Esophagus mucosa (tissue), 1 donor: ENCODE measurements around the gene PRKAG2. TPM values are rescaled to one million over a fixed set of nuclear protein-coding genes. Genes with fewer than 3 reads are reported as not detected.
"Not testable (repeated sequence)": the region's sequence is repeated elsewhere in the genome, so short reads cannot be mapped to it uniquely, and the experiment has no call there.

Experiments used
- ATAC-seq: fragments of 200-7000 bp; cut with Tn5 transposase; one replicate; pipeline ENCODE4 v1.9.1; 2020
- total RNA-seq: library from RNA; stranded (reverse); gene quantifications from one replicate; pipeline ENCODE4 v1.2.4, GENCODE V29; 2023
- donor health status: DM: yes; HTN: yes; CAD: no.

PRKAG2 gene
- 9.5 TPM for total RNA-seq

DNA sequence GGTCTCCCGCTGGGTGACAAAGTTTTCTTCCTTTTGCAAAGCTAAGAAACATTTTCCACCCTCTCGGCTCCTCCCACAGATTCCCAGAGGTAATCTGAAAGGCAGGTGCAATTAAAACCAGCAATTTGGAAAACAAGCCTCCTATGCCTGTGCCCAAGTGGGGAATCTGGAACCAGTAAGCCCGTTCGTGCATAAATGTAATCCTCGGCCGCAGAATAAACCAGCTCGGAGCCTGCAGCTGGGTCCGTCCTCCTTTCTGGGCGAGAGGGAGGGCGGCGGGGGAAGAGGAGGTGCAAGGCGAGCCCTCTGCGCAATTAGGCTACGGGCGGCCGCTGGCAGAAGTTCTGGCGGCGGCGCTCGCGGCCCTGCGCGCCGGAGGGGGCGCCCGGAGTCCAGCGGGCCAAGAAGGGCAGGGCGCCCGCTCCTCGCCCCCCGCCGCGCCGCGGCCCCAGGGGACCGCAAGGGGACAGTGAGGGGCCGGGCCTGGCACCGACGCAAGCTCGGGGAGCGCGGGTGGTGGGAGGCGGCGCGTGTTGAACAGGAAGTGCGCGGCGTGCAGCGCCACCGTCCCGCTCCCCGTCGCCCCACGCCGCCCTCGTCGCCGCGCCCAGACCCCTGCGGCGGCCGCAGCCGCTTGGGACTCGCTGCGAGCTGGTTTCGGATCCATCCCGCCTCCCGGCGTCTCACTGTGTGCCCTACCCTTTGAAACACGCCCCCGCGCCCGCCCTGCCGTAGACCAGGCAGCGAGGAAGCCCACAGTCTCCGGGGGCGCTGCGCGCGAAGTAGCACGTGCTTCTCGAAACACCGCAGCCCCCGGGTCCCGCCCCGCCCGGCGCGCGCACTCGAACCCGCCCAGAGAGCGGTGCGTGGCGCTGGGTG, at the start of gene PRKAG2:
PRKAG2 (minus strand) TSS at position 217 of the 879 bp plus-strand sequence. CDS start 495 bp downstream, outside the sequence.
- ATAC-seq: peak; percentile 53

DNA sequence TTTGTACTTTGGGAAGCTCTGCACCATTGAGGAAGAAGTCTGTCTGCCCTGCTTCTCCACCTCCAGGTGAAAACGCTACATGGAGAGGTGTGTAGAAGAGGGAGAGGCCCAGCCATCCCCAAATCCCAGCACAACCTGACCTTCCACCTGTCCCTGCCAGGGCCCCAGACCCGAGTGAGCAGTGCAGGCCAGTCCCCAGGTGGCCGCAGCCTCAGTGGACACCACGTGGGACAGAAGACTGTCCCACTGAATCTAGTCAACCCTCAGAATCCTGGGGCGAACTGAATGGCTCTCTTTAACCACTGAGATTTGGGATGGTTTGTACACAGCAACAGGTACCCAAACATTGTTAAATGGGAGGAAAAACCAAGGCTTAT, 49.4 kb upstream of the PRKAG2 start:
- ATAC-seq: no peak

DNA sequence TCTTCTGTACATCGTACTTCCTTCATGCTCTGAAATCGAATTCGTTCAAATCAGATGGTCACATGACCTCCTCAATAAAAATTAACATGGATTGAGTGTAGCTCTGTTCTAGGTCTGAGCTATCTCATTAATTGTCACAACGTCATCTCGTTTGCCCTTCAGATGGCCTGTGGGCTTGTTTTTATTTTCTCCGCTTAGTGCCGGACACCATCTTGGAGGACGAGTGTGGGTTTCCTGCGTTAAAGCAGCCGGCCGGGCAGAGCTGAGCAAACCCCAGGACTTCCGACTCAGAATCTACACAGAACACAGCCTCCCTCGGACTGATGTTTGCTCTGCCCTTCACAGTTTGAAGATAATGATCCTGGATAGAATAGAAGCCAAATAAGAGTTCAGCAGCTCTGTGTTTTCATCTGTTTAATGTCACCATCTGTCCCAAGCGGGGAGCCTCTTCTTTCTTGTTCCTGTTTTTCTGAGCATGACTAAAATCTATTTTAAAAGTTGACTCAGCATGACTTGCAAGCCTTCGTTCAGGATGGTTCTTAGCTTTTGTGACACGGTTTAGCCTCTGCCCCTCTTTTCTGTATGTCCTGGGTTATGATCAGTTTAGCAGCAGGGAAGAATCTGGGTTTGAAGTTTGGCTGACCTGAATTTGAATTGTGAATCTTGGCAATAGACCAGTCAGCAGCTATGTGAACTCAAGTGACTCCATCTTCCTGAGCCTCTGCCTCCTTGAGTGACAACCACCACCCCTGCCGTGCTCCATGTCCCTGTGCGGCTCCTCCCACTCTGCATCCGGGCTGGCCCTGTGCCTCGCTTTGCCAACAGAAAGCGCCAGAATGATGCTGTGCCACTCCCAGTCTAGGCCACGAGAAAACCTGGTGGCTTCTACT, 48.8 kb upstream of the PRKAG2 start:
- no peak for ATAC-seq

DNA sequence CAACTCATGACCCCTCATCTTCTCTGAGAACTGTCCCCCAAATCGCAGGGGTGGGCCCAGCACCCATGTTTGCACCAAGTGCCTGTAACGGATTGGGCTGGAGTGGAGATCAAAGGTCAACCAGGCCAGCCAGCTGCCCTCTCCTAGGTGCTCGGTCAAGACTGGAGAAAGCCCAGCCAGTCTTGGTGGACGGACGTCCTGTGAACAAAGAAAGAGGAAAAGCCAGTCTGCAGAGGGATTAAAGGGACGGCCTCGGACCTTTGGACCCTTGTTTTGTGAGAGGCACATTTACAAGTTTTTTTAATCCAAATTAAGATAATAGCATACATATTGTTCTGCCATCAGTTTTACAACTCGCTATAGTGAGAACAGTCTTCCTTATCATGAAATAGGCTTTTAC, 47.6 kb upstream of the PRKAG2 start:
- no peak for ATAC-seq

DNA sequence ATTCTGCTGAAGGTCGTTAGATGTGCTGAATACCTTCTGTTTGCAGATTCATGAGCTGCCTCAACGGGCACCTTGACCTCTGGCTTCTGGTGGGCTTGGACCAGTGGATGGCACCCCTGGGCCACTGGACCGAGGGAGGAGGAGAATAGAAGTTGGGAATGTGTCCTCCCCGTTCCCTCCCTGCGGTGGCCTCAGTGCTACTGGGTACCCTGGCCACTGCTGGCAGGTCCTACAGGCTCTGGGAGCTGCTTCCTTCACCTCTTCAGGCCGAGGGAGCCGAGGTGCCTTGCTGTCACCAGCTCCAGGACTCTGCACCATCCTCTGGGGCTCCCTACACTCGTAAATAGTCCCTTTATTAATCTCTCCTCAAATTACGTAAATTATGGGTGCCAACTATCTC, 47.1 kb upstream of the PRKAG2 start:
- no peak for ATAC-seq

DNA sequence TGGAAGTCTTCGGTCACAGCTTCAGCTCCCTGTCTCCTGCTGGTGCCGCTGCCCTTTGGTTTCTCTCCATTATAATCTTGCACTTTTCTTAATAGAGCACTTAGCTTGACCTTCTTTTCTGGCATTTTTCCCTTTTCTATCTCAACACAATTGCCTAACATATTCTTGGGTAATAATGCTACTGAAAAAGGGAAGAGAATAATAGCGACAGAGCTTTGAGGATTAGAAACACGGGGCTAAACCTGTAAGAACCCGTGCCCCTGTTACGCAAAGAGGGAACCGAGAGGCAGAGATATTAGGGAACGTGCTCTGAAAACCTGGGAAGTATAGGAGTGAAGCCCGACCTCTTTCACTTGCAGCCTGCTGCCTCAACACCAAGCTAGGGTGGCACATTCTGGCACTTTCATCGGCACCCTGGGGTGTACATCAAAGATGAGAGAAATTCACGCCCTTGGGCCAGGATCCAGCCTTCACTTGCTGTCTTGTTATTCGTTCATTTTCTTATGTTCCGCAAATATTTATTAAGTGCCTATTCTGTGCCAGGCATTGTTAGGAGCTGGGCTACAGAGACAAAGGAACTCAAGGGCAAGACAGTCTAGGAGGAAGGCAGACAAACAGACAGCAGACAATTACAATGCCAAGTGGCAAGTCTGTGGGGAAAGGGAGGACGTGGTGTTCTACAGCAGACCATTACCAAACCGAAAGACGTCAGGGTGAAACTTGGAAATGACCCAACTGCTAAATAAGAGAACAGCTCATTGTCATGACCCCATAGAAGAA, 46.4 kb upstream of the PRKAG2 start:
- ATAC-seq: peak; percentile 88

DNA sequence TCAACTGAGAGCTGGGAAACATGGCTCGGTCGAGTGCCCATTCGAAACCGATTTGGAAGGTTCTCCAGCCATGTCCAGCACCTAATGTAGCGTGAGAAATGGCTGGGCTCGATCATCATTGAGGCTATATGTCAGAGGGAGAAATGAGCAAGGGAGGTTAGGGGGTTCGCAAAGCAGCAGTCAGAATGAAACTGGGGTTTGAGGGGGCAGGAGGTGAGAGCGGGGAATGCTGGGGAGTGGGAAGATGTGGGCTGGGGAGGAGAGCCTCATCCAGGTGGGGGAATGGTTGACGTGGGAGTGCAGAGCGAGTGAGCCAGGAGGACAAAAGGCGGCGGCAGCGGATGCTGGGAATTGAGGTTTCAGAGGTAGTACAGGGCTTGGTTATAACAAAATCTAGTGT, 44.5 kb upstream of the PRKAG2 start:
- ATAC-seq: no peak

DNA sequence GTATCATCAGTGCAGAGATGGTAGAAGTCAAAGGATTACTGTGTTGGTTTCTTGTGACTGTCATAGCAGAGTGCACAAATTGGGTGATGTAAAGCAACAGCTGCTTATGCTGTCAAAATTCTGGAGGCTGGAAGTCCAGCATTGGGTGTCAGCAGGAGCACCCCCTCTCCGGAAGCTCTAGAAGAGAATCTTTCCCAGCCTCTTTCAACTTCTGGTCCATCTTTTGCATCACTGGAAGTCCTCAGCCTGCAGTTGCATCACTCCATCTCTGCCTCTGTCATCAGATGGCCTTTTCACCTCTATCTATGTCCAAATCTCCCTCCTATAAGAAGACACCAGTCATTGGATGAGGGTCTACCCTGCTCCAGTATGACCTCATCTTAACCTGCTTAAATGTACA, 43.6 kb upstream of the PRKAG2 start:
- ATAC-seq: no peak

DNA sequence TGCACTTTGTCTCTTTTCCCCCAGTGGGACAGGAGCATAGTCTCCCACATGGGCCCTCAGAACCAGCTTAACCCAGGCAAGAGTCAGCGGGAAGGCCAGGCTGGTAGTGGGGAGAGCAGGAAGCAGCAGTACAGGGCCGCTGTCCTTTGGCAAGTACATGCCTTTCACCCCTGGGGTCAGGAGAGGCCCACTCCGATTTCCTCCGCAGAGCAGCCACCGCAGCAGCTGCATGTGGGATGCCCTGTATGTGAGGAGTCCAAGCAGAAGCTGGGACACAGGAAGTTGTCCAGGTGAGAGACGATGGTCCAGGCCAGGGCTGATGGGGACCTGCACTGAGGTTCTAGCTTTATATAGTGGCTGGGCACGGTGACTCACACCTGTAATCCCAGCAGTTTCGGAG, 42.7 kb upstream of the PRKAG2 start:
- ATAC-seq: no peak

DNA sequence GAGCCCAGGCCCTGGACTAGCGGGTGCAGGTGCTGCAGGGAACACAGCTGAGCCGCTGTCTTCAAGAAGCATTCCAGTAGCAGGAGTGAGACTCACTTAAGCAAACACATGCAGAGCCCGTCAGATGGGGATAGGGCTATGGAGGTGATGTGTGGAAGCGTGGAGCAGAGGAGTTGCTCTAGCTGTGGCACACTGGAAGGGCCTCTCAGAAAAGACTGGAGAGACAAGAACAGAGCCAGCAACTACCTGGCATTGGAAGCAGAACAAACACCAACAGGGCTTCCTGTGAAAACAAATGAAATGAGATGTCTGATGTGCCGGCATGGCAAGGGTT, 41.6 kb upstream of the PRKAG2 start:
- ATAC-seq: peak; percentile 10

DNA sequence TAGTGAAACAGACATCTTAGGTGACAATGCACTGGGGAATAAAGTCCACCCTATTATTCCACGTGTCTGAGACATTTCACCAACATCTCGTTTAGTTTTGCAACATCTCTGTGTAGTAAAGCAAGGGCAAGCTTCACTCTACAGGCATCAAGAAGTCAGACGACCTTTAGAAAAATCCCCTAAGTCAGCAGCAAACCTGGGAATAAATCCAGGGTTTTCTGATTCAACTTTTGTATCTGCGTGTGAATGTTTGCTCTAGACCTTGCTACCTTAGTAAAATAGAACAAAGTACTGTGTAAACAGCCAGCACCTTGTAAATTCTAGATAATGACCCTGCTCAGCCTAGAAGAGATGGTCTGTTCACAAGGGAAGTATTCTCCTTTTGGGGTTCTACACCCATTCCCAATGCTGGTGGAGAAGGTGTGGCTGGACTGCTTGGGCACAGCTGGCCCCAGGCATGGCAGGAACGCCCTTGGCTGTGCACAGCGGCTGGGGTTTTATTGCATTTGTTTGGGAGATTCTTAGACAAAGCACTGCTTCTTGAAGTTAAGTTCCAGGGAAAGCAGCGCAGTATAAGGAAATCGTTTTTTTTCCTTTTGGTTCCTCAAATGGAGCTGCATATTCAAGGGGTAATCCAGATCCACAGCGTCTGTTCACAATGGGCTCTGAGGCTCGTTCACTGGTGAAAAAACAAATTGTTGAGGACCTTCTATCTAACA, 41.0 kb upstream of the PRKAG2 start:
- ATAC-seq: peak; percentile 82

DNA sequence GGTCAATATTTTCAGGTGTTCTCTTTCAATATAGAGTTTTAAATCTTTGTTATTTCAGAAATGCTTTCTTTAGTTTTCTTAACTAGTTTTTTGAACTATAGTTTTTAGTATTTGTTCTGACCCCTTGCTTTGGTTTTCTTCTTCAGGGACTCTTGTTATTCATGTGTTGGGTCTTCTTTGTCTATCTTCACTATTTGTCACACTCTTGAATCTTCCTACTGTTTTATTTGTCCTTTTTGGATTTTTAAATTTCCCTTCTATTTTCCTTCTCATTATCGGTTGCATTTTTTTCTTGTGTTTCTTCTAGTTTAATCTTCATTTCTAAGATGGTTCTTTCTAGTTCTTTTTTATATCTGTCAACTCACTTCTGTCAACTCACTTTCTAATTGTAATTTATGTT, 37.1 kb upstream of the PRKAG2 start:
- ATAC-seq: no peak

DNA sequence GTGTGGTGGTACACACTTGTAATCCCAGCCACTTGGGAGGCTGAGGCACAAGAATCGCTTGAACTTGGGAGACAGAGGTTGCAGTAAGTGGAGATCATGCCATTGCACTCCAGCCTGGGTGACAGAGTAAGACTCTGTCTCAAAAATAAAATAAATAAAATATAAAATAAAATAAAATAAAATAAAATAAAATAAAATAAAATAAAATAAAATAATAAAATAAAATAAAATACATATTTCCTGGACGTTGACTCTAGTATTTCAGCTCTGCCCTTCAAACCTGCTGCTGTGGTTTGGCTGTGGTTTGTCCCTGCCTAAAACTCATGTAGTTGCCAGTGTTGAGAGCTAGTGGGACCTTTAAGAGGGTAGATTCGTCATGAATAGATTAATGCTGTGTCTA, 33.7 kb upstream of the PRKAG2 start:
- ATAC-seq: peak; percentile 56

DNA sequence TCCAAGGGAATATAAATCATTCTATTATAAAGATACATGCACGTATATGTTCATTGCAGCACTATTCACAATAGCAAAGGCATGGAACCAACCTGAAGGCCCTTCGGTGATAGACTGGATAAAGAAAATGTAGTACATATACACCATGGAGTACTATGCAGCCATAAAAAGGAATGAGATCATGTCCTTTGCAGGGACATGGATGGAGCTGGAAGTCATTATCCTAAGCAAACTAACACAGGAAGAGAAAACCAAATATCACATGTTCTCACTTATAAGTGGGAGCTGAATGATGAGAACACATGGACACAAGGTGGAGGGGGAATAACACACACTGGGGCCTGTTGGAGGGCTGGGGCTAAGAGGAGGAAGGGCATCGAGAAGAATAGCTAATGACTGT, 30.2 kb upstream of the PRKAG2 start:
- not testable (repeated sequence) for ATAC-seq

DNA sequence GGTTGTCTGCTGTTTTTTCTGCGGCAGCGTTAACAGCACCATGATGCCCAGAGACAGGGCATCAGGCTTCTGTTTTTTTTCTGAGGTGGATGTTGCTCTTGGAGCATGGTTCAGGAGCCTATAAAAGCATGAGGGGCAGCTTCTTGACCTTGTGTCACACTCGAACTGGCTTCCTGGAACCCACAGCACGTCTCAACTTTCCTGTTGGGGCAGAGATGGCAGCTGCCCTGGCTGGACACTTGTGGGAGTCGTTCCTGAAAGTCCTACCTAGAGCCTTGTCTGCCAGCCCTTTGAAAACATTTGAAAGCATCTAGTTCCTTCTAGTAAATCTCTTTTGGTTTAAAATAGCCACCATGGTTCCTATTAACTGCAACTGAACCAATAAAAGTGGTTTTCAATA, 28.9 kb upstream of the PRKAG2 start:
- no peak for ATAC-seq

DNA sequence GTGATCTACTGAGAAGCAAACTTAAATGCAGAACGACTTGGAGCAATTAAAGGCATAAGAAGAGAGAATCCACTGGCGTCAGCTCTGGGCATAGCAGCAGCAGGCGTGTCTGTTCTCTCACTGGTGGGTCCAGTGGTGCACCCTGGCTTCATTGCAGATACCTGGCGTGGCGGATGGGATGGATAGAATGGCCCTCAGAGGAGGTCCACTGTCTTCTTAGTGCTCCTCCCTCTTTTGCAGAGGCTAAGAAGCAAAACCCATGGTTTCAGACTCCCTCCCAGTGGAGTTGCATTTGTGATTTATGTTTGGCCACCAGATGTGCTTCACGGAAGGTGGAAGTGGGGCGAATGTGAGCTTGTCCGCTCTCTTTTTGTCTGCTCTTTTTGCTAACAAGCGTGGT, 28.4 kb upstream of the PRKAG2 start:
- no peak for ATAC-seq

DNA sequence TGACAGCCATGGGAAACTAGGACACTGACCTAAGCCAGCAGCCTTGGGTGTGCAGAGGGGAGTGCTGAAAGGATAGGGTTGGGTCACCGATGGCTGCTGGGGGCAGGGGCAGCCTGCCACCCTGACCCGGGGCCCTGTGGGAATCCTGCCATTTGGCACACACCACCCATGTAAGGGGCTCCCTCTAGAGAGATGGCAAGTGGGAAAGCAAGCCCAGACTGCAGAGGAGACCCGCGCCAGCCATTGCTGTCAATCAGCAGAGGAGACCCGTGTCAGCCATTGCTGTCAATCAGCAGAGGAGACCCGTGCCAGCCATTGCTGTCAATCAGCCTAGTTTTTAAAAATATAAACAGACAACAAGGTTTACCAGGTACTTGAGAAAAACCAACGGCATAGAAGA, 27.4 kb upstream of the PRKAG2 start:
- ATAC-seq: no peak

DNA sequence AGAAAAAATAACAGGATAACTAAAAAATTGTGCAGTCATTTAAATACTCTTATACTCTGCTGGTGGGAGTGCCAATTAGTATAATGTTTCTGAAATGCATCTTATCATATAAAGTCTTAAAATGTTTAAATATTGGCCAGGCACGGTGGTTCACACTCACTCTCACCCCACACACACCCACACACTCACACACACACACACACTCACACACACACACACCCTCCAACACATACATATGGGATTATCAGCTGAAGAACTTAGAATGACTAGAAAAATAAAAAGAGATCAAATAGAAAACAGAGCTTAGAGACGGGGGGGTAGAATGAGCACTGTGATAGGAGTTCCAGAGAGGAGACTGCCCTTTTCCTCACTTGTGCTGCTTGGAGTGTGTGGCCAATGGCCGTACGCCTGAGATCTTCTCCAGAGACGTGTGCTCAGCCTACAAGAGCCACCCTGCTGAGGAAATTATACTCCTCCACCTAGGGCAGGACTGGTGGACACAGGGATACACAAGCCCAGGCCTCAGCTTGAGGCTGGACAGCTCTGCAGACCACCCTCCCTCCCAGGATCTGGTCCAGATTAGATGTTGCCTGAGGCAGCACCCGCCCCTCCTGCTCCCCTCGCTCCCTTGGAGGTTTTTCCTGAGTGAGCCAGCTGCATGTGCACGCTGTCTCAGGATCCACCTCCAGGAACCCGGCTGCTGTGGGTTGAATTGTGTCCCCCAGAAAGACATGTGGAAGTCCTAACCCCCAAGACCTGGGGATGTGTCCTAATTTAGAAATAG, 26.5 kb upstream of the PRKAG2 start:
- ATAC-seq: no peak

DNA sequence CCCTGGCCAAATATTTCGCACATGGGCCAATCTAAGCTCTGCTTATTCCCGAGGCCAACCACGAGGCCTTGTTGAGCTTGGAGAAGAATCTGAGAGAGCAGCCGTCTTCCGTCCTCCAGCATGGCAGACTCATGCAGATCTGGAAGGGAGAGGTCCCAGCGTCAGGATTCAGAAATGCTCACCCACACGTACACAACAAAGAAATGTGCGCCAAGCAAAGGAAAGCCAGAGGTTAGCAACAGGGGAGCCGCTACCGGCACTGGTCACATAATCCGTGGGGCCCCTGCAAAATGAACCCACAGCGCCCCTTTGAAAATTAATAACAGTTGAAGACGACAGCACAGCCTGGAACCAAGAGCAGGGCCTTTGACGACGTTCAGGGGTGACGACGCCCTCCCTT, 25.4 kb upstream of the PRKAG2 start:
- ATAC-seq: no peak

DNA sequence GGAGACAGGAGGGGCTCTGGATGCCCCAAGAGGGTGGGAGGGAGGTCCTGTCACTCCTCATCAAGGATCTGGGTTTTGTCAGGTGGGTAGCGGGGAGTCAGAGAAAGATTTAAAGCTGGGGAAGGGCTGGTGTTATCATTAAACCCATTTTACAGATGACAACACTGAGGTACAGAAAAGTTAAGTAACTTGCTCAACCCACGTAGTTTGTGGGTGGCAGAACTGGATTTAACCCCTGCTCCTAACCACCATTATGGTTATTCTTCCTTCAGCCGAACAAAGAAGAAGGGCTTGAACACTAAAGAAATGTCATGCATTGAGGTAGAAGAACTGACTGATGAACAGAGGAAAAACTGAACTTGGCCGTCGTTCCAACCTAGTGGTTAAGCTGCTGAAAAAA, 24.9 kb upstream of the PRKAG2 start:
- no peak for ATAC-seq

DNA sequence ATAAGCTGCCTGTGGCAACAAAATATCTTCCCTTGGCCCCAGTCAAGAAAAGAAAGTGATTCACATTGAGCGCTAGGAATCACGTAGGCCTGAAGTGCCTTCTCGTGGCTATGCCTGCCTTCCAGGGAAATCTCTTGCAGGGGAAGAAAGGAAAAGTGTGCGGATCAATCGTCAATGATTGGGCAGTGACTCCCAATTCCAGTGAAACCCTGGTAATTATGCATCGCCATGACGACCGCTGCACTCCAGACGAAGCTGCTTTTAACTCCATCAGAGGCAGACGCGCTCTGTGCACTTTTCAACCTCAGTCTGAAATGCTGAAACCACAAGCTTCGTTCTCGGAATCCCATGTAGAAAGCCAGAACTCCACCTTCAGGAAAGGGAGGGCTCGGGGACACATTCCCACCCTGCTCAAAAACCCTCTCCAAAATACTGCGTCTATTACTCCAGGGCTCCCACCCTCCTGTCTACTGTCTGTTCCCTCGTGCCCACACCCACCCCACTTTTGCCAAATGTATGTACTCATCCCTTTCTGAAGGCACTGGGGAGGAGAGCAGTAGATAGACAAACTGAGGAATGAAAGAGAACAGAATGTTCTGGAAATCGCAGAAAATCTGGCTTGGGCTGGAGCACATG, 24.2 kb upstream of the PRKAG2 start:
- ATAC-seq: no peak
